Measurements from ENCODE around the gene GPC4.

DNA sequence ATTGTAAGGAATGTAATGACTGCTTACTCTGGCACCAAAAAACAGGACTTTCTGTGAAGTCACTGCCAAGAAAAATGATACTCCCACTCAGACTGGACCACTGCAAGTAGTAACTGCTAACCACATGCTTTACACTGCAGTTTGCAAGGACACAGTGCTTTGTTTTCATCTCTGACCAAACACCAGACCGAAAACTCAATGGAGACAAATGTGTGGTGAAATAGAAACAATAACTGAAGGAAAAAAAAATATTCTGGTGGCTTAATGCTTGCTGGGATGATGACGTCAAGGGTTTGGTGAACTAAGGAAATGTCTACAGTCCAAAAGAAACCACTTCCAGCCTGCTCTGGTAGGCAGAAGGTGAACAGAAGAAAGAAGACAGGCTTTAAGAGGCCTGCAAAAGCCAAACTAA, 13.2 kb downstream of the GPC4 start:
- TF ChIP-seq, protein P1, sequence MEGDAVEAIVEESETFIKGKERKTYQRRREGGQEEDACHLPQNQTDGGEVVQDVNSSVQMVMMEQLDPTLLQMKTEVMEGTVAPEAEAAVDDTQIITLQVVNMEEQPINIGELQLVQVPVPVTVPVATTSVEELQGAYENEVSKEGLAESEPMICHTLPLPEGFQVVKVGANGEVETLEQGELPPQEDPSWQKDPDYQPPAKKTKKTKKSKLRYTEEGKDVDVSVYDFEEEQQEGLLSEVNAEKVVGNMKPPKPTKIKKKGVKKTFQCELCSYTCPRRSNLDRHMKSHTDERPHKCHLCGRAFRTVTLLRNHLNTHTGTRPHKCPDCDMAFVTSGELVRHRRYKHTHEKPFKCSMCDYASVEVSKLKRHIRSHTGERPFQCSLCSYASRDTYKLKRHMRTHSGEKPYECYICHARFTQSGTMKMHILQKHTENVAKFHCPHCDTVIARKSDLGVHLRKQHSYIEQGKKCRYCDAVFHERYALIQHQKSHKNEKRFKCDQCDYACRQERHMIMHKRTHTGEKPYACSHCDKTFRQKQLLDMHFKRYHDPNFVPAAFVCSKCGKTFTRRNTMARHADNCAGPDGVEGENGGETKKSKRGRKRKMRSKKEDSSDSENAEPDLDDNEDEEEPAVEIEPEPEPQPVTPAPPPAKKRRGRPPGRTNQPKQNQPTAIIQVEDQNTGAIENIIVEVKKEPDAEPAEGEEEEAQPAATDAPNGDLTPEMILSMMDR (IDR thresholded peaks at IDR 0.05): no peak
- TF ChIP-seq POLR2A (IDR thresholded peaks at IDR 0.05): no peak

All from prostate gland (tissue), 2 donors.